ENCODE measurements around the gene CHST11. TPM values are rescaled to one million over a fixed set of nuclear protein-coding genes. Genes with fewer than 3 reads are reported as not detected.
"Not testable (repeated sequence)": the region's sequence is repeated elsewhere in the genome, so short reads cannot be mapped to it uniquely, and the experiment has no call there.

Gene CHST11
- total and polyA plus RNA-seq, 4 donors: 0.57 to 11.1 (median 3.7) TPM

DNA sequence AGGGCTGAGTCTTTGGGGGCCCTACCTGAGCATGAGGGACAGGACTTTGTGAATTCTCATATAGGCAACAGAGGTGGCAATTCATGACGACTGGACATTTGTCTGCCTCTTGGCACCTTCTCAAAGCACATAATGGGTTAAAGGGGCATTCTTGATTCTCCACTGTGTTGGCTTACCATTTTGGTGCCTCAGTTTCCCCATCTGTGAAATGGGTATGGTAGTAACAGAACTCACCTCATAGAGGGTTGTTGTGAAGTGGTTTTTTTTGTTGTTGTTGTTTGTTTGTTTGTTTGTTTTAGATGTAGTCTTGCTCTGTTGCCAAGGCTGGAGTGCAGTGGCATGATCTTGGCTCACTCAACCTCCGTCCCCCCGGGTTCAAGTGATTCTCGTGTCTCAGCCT is 106.0 kb downstream of the CHST11 start:
- no peak overlapping the region for H3K27ac ChIP-seq (ENCODE audit: low read depth in 1 of 2, low read length in 2 of 2)
- no peaks in the 10 kb centered on the region for H3K27me3 ChIP-seq (ENCODE audit: control insufficient read depth in 4 of 4, insufficient read depth in 4 of 4, low read length in 3 of 4)
- WGBS: 94% methylated on average over 4 of the region's 4 CpGs
- no peak for TF ChIP-seq JUND (IDR thresholded peaks at IDR 0.05)
- no peak for TF ChIP-seq HNF4A (conservative IDR thresholded peaks at IDR 0.05)
- TF ChIP-seq EGR1 (IDR thresholded peaks at IDR 0.05; ENCODE audit: low read depth in 2 of 2): no peak
- no peak for TF ChIP-seq RXRA (IDR thresholded peaks at IDR 0.05)
- no peak for TF ChIP-seq GABPA (IDR thresholded peaks at IDR 0.05 in 1 of 2, conservative IDR thresholded peaks at IDR 0.05 in 1 of 2)
- TF ChIP-seq TAF1 (conservative IDR thresholded peaks at IDR 0.05): no peak
- TF ChIP-seq RAD21 (IDR thresholded peaks at IDR 0.05): no peak
- TF ChIP-seq NR2F2 (IDR thresholded peaks at IDR 0.05): no peak
- TF ChIP-seq, protein P1, sequence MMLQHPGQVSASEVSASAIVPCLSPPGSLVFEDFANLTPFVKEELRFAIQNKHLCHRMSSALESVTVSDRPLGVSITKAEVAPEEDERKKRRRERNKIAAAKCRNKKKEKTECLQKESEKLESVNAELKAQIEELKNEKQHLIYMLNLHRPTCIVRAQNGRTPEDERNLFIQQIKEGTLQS (IDR thresholded peaks at IDR 0.05): no peak
- TF ChIP-seq, protein P2, sequence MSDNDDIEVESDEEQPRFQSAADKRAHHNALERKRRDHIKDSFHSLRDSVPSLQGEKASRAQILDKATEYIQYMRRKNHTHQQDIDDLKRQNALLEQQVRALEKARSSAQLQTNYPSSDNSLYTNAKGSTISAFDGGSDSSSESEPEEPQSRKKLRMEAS (IDR thresholded peaks at IDR 0.05): no peak
- TF ChIP-seq SP1 (IDR thresholded peaks at IDR 0.05): no peak
- TF ChIP-seq FOXA2 (IDR thresholded peaks at IDR 0.05): no peak
- H3K4me1 ChIP-seq (ENCODE audit: control insufficient read depth in 4 of 4, insufficient read depth in 4 of 4, low read length in 3 of 4): no peaks in the 10 kb centered on the region
- H3K9ac ChIP-seq (ENCODE audit: low read depth in 1 of 2, low read length in 2 of 2): no peak overlapping the region
- no peak overlapping the region for H3K4me3 ChIP-seq (ENCODE audit: low read depth in 1 of 3, low read length in 3 of 3)
- no peaks in the 10 kb centered on the region for H3K9me3 ChIP-seq (ENCODE audit: control insufficient read depth in 4 of 4, low read length in 3 of 4)
- no peaks in the 10 kb centered on the region for H3K36me3 ChIP-seq (ENCODE audit: control insufficient read depth in 4 of 4, insufficient read depth in 3 of 4, low read depth in 1 of 4, low read length in 3 of 4)
- DNase-seq (ENCODE audit: low spot score): no peak

DNA sequence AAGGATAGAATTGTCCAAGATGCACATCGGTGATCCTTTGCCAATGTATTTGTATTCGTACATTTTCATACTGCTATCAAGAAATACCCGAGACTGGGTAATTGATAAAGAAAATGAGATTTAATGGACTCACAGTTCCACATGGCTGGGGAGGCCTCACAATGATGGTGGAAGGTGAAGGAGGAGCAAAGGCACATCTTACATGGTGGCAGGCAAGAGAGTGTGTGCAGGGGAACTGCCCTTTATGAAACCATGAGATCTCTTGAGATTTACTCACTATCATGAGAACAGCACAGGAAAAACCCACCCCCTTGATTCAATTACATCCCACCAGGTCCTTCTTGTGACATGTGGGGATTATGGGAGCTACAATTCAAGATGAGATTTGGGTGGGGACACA is 107.9 kb downstream of the CHST11 start:
- WGBS: 78% methylated on average over 3 of the region's 3 CpGs
- DNase-seq (ENCODE audit: low spot score); H3K27me3 ChIP-seq (ENCODE audit: control insufficient read depth in 4 of 4, insufficient read depth in 4 of 4, low read length in 3 of 4); H3K4me3 ChIP-seq (ENCODE audit: low read depth in 1 of 3, low read length in 3 of 3); H3K36me3 ChIP-seq (ENCODE audit: control insufficient read depth in 4 of 4, insufficient read depth in 3 of 4, low read depth in 1 of 4, low read length in 3 of 4); H3K27ac ChIP-seq (ENCODE audit: low read depth in 1 of 2, low read length in 2 of 2); H3K9me3 ChIP-seq (ENCODE audit: control insufficient read depth in 4 of 4, low read length in 3 of 4); H3K4me1 ChIP-seq (ENCODE audit: control insufficient read depth in 4 of 4, insufficient read depth in 4 of 4, low read length in 3 of 4); H3K9ac ChIP-seq (ENCODE audit: low read depth in 1 of 2, low read length in 2 of 2): not testable (repeated sequence)

DNA sequence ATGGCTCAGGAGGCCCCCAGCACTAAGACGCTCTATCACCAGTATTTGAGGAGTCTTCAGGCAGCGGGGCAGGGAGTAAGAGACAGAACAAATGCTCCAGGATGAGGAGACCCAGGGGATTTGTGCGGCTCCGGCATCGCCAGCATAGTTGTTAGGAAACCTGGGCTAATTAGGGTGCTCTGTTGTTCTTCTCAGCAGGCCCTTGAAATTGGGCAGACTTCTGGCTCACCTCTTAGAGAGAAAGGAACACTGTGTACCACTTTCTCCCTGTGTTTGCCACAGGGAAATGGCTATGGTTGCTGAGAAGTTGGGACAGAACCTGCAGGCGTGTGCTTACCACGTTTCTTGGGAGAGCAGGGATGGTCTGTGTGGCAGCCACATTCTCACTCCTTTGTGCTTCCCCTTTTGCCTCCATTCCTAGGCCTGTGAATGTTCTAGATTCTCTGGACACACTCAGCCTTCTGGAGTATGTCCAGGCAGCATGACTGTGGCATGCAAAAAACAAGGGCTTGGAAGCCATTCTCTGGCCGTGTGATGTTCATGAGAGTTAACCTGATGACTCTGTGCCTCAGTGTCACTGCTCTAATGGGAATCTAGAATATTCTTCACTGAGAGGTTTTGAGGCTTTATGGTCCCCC is 109.0 kb downstream of the CHST11 start:
- Histone ChIP-seq H3K36me3 (ENCODE audit: control insufficient read depth in 4 of 4, insufficient read depth in 3 of 4, low read depth in 1 of 4, low read length in 3 of 4) (no peaks in the 10 kb centered on the region), H3K9ac (ENCODE audit: low read depth in 1 of 2, low read length in 2 of 2) (no peak overlapping the region), H3K4me3 (ENCODE audit: low read depth in 1 of 3, low read length in 3 of 3) (no peak overlapping the region), H3K9me3 (ENCODE audit: control insufficient read depth in 4 of 4, low read length in 3 of 4) (no peaks in the 10 kb centered on the region), H3K4me1 (ENCODE audit: control insufficient read depth in 4 of 4, insufficient read depth in 4 of 4, low read length in 3 of 4) (peaks cover 0 to 2% (median 0%) of the 10 kb centered on the region in 4 donors), H3K27ac (ENCODE audit: low read depth in 1 of 2, low read length in 2 of 2) (no peak overlapping the region), H3K27me3 (ENCODE audit: control insufficient read depth in 4 of 4, insufficient read depth in 4 of 4, low read length in 3 of 4) (no peaks in the 10 kb centered on the region)
- 89% methylated on average over 8 of the region's 8 CpGs for WGBS
- DNase-seq (ENCODE audit: low spot score): no peak
- TF ChIP-seq YY1 (IDR thresholded peaks at IDR 0.05) (no peak), EGR1 (IDR thresholded peaks at IDR 0.05; ENCODE audit: low read depth in 2 of 2) (no peak), GABPA (IDR thresholded peaks at IDR 0.05 in 1 of 2, conservative IDR thresholded peaks at IDR 0.05 in 1 of 2) (no peak), RAD21 (IDR thresholded peaks at IDR 0.05) (no peak), SP1 (IDR thresholded peaks at IDR 0.05) (no peak), HNF4G (IDR thresholded peaks at IDR 0.05) (no peak), NR2F2 (IDR thresholded peaks at IDR 0.05) (no peak)
- TF ChIP-seq, protein P3, sequence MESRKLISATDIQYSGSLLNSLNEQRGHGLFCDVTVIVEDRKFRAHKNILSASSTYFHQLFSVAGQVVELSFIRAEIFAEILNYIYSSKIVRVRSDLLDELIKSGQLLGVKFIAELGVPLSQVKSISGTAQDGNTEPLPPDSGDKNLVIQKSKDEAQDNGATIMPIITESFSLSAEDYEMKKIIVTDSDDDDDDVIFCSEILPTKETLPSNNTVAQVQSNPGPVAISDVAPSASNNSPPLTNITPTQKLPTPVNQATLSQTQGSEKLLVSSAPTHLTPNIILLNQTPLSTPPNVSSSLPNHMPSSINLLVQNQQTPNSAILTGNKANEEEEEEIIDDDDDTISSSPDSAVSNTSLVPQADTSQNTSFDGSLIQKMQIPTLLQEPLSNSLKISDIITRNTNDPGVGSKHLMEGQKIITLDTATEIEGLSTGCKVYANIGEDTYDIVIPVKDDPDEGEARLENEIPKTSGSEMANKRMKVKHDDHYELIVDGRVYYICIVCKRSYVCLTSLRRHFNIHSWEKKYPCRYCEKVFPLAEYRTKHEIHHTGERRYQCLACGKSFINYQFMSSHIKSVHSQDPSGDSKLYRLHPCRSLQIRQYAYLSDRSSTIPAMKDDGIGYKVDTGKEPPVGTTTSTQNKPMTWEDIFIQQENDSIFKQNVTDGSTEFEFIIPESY (IDR thresholded peaks at IDR 0.05): no peak
- TF ChIP-seq, protein P2 (IDR thresholded peaks at IDR 0.05): no peak
- TF ChIP-seq, protein P4, sequence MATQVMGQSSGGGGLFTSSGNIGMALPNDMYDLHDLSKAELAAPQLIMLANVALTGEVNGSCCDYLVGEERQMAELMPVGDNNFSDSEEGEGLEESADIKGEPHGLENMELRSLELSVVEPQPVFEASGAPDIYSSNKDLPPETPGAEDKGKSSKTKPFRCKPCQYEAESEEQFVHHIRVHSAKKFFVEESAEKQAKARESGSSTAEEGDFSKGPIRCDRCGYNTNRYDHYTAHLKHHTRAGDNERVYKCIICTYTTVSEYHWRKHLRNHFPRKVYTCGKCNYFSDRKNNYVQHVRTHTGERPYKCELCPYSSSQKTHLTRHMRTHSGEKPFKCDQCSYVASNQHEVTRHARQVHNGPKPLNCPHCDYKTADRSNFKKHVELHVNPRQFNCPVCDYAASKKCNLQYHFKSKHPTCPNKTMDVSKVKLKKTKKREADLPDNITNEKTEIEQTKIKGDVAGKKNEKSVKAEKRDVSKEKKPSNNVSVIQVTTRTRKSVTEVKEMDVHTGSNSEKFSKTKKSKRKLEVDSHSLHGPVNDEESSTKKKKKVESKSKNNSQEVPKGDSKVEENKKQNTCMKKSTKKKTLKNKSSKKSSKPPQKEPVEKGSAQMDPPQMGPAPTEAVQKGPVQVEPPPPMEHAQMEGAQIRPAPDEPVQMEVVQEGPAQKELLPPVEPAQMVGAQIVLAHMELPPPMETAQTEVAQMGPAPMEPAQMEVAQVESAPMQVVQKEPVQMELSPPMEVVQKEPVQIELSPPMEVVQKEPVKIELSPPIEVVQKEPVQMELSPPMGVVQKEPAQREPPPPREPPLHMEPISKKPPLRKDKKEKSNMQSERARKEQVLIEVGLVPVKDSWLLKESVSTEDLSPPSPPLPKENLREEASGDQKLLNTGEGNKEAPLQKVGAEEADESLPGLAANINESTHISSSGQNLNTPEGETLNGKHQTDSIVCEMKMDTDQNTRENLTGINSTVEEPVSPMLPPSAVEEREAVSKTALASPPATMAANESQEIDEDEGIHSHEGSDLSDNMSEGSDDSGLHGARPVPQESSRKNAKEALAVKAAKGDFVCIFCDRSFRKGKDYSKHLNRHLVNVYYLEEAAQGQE (IDR thresholded peaks at IDR 0.05): no peak

Measured in liver (tissue), 9 donors.